ENCODE results near the gene PTPRN2.
"Not testable (repeated sequence)": the region's sequence is repeated elsewhere in the genome, so short reads cannot be mapped to it uniquely, and the experiment has no call there.

The PTPRN2 gene

DNA sequence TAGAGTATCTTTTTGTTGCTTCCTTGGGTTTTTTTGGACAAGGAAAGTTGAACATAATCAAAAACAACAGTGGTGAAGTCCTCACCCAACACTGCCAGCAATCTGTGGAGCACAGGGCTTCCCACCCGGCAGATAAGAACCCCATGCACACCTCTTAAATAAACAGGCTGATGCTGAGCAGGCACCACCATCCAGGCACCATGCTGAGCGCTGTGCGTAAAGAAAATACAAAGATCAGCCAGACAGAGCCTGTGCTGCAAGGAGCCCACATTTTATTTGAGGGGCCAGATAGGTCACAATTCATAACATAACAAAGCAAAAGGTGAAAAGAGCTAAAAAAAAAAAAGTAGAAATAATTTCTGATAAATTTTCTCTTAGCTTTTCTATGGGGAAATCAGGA lies 231.2 kb downstream of the PTPRN2 start:
- ChIA-PET POLR2A (no interaction called here), CTCF (no interaction called here)
- DNase-seq (ENCODE audit: low read depth, low spot score), result no peak
- TF ChIP-seq, protein P1, sequence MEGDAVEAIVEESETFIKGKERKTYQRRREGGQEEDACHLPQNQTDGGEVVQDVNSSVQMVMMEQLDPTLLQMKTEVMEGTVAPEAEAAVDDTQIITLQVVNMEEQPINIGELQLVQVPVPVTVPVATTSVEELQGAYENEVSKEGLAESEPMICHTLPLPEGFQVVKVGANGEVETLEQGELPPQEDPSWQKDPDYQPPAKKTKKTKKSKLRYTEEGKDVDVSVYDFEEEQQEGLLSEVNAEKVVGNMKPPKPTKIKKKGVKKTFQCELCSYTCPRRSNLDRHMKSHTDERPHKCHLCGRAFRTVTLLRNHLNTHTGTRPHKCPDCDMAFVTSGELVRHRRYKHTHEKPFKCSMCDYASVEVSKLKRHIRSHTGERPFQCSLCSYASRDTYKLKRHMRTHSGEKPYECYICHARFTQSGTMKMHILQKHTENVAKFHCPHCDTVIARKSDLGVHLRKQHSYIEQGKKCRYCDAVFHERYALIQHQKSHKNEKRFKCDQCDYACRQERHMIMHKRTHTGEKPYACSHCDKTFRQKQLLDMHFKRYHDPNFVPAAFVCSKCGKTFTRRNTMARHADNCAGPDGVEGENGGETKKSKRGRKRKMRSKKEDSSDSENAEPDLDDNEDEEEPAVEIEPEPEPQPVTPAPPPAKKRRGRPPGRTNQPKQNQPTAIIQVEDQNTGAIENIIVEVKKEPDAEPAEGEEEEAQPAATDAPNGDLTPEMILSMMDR (IDR thresholded peaks at IDR 0.05; ENCODE audit: insufficient read depth, low read length, missing control alignments), result no peak
- H3K4me3 ChIP-seq (ENCODE audit: low read depth, low read length), result no peak overlapping the region

DNA sequence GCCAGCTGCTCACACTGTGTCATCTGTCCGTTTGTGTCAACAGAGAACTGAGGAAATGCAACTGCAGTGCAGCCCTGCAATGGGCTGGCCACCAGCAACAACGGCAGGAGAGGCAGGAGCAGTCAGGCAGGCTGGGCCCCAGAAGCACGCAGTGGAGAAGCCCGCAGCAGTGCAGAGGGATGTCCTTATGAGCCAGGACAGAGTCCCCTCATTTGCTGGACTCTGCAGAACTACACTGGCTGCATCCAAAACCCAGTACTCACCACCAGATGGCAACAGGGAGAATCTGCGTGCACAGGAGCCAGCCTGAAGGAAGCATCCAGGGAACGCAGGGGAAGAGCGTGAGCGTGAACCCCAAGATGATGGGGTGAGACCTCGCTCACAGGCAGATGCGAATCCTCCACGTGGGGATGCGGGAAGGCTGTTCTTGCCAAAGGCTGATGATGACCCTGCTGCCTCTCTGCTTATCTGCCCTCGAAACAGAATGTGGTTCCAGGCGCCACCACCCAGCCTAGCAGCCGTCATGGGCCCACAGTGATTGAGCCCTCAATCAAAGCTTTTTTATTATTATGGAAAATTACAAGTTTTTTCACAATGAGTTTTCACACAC lies 232.1 kb downstream of the PTPRN2 start:
- H3K4me3 ChIP-seq (ENCODE audit: low read depth, low read length), result no peak overlapping the region
- ChIA-PET POLR2A (no interaction called here), CTCF (no interaction called here)
- TF ChIP-seq, protein P1 (IDR thresholded peaks at IDR 0.05; ENCODE audit: insufficient read depth, low read length, missing control alignments), result no peak
- DNase-seq (ENCODE audit: low read depth, low spot score), result no peak

DNA sequence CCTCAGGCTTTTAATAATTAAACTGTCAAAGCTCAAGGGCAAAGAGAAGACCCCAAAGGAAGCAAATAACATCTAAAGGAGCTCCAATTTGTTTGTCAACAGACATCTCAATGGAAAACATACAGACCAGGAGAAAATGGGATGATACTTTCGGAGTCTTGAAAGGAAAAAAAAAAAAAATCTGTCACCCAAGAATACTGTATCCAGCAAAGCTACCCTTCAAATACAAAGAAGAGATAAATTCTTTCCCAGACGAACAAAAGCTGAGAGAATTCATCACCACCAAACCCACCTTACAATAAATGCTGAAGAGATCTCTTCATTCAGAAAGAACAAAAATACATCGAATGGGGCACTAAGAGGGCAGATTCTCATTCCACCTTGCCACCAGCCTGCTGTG lies 232.8 kb downstream of the PTPRN2 start:
- CTCF ChIA-PET, result no interaction called here
- POLR2A ChIA-PET, result no interaction called here
- H3K4me3 ChIP-seq (ENCODE audit: low read depth, low read length), result no peak overlapping the region
- TF ChIP-seq, protein P1 (IDR thresholded peaks at IDR 0.05; ENCODE audit: insufficient read depth, low read length, missing control alignments), result no peak
- no peak for DNase-seq (ENCODE audit: low read depth, low spot score)

DNA sequence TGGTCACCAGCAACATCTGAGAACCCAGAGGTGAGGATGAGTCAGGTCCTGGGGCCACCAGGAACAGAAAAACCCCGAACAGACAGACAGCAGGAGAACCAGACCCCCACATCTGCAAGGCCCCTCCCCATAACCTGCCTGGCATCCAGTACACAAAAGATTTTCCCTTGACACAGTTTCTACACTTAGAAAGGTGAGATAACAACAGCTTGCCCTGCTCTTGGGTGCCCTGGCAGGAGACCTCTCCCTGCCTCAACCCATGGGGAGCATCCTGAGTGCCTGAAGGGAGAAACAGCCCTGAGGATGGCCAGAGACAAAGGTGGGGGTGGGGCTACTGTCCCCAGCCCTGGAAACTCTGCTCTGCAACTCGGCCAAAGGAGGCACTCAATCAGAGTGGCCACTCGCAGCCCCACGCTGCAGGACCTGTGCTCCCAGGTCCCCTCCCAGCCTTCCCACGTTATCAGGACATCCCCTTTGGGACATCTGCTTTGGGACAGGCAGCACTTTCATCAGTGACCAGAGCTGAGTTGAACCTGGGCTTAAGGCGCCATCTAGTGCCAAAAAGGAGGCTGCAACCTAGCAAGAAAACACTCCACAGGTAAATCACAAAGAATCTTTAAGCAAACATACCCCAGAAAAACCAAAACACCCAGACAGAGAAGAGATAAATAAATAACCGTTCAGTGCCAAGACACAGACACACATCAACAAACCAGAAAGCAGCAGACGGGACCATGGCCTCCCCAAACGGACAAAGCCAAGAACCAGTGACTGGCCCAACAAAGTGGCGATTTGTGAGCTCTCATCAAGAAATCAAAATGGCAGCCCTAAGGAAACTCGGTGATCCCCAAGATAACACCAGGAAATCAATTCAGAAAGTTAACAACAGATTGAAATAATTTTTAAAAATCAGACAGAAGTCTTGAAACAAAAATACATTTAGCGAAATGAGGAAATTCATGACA lies 233.7 kb downstream of the PTPRN2 start:
- H3K4me3 ChIP-seq (ENCODE audit: low read depth, low read length), result no peak overlapping the region
- TF ChIP-seq, protein P1 (IDR thresholded peaks at IDR 0.05; ENCODE audit: insufficient read depth, low read length, missing control alignments), result no peak
- no peak for DNase-seq (ENCODE audit: low read depth, low spot score)
- CTCF ChIA-PET, result no interaction called here
- POLR2A ChIA-PET, result no interaction called here

DNA sequence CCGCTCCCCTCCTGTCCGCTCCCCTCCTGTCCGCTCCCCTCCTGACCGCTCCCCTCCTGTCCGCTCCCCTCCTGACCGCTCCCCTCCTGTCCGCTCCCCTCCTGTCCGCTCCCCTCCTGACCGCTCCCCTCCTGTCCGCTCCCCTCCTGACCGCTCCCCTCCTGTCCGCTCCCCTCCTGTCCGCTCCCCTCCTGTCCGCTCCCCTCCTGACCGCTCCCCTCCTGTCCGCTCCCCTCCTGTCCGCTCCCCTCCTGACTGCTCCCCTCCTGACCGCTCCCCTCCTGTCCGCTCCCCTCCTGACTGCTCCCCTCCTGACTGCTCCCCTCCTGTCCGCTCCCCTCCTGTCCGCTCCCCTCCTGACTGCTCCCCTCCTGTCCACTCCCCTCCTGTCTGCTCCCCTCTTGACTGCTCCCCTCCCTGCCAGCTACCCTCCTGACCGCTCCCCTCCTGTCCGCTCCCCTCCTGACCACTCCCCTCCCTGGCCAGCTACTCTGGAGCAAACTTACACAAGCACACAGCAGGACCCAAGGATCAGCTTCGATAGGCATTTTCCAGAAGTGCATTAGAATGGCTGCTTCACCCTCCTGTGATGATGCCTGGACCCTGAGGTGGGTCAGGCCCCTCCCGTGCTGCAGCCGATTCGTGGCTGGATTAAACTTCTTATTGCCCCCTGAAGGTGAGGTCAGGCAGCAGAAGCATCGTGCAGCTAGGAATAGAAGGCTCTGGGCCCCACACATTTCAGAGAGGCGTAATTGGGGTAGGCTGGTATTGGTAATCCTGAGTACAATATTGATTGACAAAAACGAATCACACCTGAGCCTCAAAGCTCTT lies 235.5 kb downstream of the PTPRN2 start:
- CTCF ChIA-PET; H3K4me3 ChIP-seq (ENCODE audit: low read depth, low read length); DNase-seq (ENCODE audit: low read depth, low spot score); POLR2A ChIA-PET: not testable (repeated sequence)

DNA sequence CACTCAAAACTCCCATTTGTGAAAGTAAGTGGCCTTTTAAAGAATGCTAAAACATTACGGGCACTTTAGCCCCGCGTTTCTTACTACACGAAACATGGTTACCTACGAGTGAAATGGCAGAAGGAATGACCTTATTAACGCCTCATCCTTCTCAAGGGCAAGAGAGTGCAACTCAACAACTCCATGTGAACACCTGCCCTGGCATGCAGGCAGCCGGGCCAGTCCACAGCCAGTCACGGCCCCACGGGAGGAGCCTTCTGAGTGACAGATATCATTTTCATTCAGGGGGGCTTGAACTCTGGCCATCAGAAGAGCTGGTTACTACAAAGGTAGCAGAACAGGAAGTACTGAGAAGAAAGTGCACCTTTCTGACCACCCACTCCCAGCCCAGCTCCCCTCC lies 236.1 kb downstream of the PTPRN2 start:
- H3K4me3 ChIP-seq (ENCODE audit: low read depth, low read length), result no peak overlapping the region
- TF ChIP-seq, protein P1 (IDR thresholded peaks at IDR 0.05; ENCODE audit: insufficient read depth, low read length, missing control alignments), result no peak
- CTCF ChIA-PET, result no interaction called here
- POLR2A ChIA-PET, result no interaction called here
- DNase-seq (ENCODE audit: low read depth, low spot score), result no peak

All from AG04449 (cell line).